ENCODE data around the gene PDC. TPM values are rescaled to one million over a fixed set of nuclear protein-coding genes. Genes with fewer than 3 reads are reported as not detected.

Gene PDC
- polyA plus RNA-seq, 2 of the 4 experiments (the other 2 are of a cell fraction), result not detected

DNA sequence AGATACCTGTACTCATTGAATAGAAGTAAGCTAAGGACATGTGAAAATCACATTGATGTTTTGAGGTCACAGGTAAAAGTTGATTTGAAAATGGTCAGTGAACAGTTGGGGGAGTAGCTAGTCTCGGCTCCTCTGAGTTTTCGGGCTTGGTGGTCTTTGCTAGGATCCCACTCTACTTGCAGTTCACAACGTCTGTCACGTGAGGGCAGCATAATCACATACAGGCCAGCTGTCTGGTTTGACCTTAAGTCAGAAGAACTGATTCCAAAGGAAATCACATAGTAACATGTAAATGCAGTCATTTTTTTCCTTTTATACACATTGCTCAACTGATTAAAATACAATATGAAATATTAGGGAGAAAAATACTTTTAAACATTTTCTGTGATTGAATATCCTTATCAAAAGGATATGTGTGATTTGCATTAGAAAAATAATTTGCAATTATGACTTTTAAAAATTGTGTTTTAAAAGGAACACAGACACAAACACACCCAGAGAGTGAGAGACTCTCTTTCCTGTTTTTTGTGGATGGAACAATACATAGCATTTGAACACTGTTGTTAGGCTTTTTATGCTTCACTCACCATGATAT lies 21.8 kb upstream of the PDC start:
- peak; percentile 99 for FAIRE-seq
- H3K27ac ChIP-seq, result peak overlapping the region; percentile 17 to 38; a peak in 5 of 6 replicates
- TF ChIP-seq SMC3 (IDR thresholded peaks at IDR 0.05) (peak; percentile 98), KDM5A (IDR thresholded peaks at IDR 0.05) (0 out of 2 replicates have a peak, but pooled peaks have one; percentile 25), CEBPB (IDR thresholded peaks at IDR 0.05) (peak in 1 of 2 experiments; percentile 26; a peak in 1 of 4 replicates), TFCP2L1 (CRISPR knock-in tag; IDR thresholded peaks at IDR 0.05) (no peak), RAD21 (conservative IDR thresholded peaks at IDR 0.05 in 1 of 2, IDR thresholded peaks at IDR 0.05 in 1 of 2) (peak; percentile 99 to 100)
- TF ChIP-seq, protein P1, sequence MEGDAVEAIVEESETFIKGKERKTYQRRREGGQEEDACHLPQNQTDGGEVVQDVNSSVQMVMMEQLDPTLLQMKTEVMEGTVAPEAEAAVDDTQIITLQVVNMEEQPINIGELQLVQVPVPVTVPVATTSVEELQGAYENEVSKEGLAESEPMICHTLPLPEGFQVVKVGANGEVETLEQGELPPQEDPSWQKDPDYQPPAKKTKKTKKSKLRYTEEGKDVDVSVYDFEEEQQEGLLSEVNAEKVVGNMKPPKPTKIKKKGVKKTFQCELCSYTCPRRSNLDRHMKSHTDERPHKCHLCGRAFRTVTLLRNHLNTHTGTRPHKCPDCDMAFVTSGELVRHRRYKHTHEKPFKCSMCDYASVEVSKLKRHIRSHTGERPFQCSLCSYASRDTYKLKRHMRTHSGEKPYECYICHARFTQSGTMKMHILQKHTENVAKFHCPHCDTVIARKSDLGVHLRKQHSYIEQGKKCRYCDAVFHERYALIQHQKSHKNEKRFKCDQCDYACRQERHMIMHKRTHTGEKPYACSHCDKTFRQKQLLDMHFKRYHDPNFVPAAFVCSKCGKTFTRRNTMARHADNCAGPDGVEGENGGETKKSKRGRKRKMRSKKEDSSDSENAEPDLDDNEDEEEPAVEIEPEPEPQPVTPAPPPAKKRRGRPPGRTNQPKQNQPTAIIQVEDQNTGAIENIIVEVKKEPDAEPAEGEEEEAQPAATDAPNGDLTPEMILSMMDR (IDR thresholded peaks at IDR 0.05), result peak; percentile 98
- TF ChIP-seq, protein P2, sequence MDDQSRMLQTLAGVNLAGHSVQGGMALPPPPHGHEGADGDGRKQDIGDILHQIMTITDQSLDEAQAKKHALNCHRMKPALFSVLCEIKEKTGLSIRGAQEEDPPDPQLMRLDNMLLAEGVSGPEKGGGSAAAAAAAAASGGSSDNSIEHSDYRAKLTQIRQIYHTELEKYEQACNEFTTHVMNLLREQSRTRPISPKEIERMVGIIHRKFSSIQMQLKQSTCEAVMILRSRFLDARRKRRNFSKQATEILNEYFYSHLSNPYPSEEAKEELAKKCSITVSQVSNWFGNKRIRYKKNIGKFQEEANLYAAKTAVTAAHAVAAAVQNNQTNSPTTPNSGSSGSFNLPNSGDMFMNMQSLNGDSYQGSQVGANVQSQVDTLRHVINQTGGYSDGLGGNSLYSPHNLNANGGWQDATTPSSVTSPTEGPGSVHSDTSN (IDR thresholded peaks at IDR 0.05), result no peak
- TF ChIP-seq, protein P3, sequence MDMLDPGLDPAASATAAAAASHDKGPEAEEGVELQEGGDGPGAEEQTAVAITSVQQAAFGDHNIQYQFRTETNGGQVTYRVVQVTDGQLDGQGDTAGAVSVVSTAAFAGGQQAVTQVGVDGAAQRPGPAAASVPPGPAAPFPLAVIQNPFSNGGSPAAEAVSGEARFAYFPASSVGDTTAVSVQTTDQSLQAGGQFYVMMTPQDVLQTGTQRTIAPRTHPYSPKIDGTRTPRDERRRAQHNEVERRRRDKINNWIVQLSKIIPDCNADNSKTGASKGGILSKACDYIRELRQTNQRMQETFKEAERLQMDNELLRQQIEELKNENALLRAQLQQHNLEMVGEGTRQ (IDR thresholded peaks at IDR 0.05), result peak; percentile 42
- ATAC-seq, result peak; percentile 83 to 90
- POLR2A ChIA-PET, result no interaction called here
- CTCF ChIA-PET, result interaction anchor here (0.6 to 2.1 kb wide), 36 partner anchors 10 to 508 kb away, joined by 3 to 15 read pairs (median 4); partner anchors contain the start of gene PTGS2
- peak; percentile 41 to 77 for DNase-seq (ENCODE audit: low read depth in 1 of 2, low spot score in 1 of 2)
- no peaks in the 10 kb centered on the region for H3K9me3 ChIP-seq
- H3K4me1 ChIP-seq, result peaks cover 23% of the 10 kb centered on the region; the same call in 2 of the 3 replicates
- H3K4me2 ChIP-seq, result peak overlapping the region; percentile 30; the same call in 1 of the 3 replicates
- WGBS (ENCODE audit: missing lambda C conversion rate), result 0% methylated on average over 4 of the region's 4 CpGs
- no peak overlapping the region for H3K4me3 ChIP-seq

DNA sequence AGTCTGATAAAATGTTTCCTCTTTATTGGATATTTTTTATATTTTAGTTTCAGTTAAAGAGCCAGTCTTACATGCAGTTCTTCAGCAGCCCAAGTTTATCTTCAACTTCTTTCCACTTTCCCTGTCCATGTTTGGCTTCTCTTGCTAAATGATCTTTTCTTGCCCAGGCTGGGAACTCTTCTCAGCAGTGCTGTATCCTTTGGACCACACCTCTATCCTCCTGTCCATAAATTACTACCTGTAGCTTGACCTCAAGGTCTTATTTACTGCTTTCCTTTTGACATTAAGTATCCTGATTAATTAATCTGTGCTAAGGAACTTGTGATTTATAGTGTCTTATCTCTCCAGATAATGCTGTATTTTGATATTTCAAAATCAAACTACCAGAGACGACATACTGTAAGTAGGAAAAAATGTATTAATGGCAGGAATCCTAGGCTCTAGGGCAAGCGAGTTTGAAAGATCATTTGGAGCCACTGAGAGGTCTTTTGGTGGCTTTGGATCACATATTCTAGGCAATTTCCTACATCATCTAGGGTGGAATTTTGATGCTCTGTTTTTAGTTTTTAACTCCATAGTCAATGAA lies 20.5 kb upstream of the PDC start:
- TF ChIP-seq, protein P4, sequence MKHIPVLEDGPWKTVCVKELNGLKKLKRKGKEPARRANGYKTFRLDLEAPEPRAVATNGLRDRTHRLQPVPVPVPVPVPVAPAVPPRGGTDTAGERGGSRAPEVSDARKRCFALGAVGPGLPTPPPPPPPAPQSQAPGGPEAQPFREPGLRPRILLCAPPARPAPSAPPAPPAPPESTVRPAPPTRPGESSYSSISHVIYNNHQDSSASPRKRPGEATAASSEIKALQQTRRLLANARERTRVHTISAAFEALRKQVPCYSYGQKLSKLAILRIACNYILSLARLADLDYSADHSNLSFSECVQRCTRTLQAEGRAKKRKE (CRISPR knock-in tag; IDR thresholded peaks at IDR 0.05; ENCODE audit: low read depth), result no peak
- TF ChIP-seq KDM5A (IDR thresholded peaks at IDR 0.05), result no peak
- TF ChIP-seq FOSB (CRISPR knock-in tag; IDR thresholded peaks at IDR 0.05), result no peak
- TF ChIP-seq JUN (IDR thresholded peaks at IDR 0.05), result no peak
- no peak for TF ChIP-seq RAD21 (conservative IDR thresholded peaks at IDR 0.05 in 1 of 2, IDR thresholded peaks at IDR 0.05 in 1 of 2)
- no peak for TF ChIP-seq NR3C1 (IDR thresholded peaks at IDR 0.05)
- TF ChIP-seq, protein P5, sequence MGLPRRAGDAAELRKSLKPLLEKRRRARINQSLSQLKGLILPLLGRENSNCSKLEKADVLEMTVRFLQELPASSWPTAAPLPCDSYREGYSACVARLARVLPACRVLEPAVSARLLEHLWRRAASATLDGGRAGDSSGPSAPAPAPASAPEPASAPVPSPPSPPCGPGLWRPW (IDR thresholded peaks at IDR 0.05), result no peak
- no peak for TF ChIP-seq CHD4 (IDR thresholded peaks at IDR 0.05; ENCODE audit: borderline replicate concordance)
- no peak for TF ChIP-seq RCOR1 (IDR thresholded peaks at IDR 0.05; ENCODE audit: low read depth, low read length)
- ATAC-seq, result no peak
- no peak overlapping the region for H3K4me2 ChIP-seq
- H3K27ac ChIP-seq, result peak overlapping the region in 1 of 2 experiments; percentile 15; a peak in 1 of 6 replicates
- DNase-seq (ENCODE audit: low read depth in 1 of 2, low spot score in 1 of 2), result no peak
- H3K4me3 ChIP-seq, result no peak overlapping the region
- 81% methylated on average over 2 of the region's 2 CpGs for WGBS (ENCODE audit: missing lambda C conversion rate)
- peaks cover 16% of the 10 kb centered on the region; the same call in 2 of the 3 replicates for H3K4me1 ChIP-seq
- FAIRE-seq, result no peak
- CTCF ChIA-PET, result interaction anchor here (1.1 to 2.1 kb wide), 5 partner anchors 8 to 509 kb away, joined by 3 to 10 read pairs (median 7); no protein-coding TSS in a partner anchor
- POLR2A ChIA-PET, result no interaction called here
- H3K9me3 ChIP-seq, result no peaks in the 10 kb centered on the region

DNA sequence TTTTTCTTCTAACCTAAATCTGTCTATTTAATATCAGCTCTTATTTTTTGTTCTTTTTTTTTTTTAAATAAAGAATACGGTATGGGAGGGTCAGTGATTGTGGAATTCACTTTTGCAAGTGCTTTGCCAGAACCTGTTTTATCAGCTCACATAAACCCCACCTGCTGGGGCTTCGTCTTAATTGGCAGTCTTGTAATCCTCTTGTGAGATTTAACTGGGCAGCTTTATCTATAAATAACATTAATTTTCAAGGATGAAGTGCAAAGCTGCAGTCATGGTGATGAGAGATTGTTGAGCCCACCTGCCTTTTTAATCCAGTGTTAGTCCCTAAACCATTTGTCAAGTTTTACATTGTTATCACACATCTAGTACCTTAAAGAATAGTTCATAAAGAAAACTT lies 18.2 kb upstream of the PDC start:
- FAIRE-seq, result no peak
- no peak overlapping the region for H3K27ac ChIP-seq
- no peak for ATAC-seq
- TF ChIP-seq POLR2A (IDR thresholded peaks at IDR 0.05; ENCODE audit: low read length), result no peak
- TF ChIP-seq RNF2 (IDR thresholded peaks at IDR 0.05; ENCODE audit: borderline replicate concordance, low read depth), result no peak
- TF ChIP-seq GATA3 (IDR thresholded peaks at IDR 0.05; ENCODE audit: borderline replicate concordance), result no peak
- no peak for TF ChIP-seq FOSB (CRISPR knock-in tag; IDR thresholded peaks at IDR 0.05)
- no peak for TF ChIP-seq RCOR1 (IDR thresholded peaks at IDR 0.05; ENCODE audit: low read depth, low read length)
- TF ChIP-seq HDAC2 (IDR thresholded peaks at IDR 0.05), result no peak
- TF ChIP-seq, protein P1 (IDR thresholded peaks at IDR 0.05), result no peak
- TF ChIP-seq PHF8 (IDR thresholded peaks at IDR 0.05; ENCODE audit: borderline replicate concordance, low read depth), result no peak
- TF ChIP-seq MYC (IDR thresholded peaks at IDR 0.05; ENCODE audit: borderline replicate concordance, low read length), result no peak
- no peak for TF ChIP-seq HOXB13 (CRISPR knock-in tag; IDR thresholded peaks at IDR 0.05; ENCODE audit: low read depth)
- no peak for TF ChIP-seq CHD4 (IDR thresholded peaks at IDR 0.05; ENCODE audit: borderline replicate concordance)
- ChIA-PET CTCF (interaction anchor here (0.7 to 2.1 kb wide), 4 partner anchors 9 to 507 kb away, joined by 3 to 10 read pairs (median 6); no protein-coding TSS in a partner anchor), POLR2A (no interaction called here)
- no peak overlapping the region for H3K4me2 ChIP-seq
- H3K9me3 ChIP-seq, result no peaks in the 10 kb centered on the region
- no peak overlapping the region for H3K4me3 ChIP-seq
- DNase-seq (ENCODE audit: low read depth in 1 of 2, low spot score in 1 of 2), result no peak
- peaks cover 16% of the 10 kb centered on the region; the same call in 2 of the 3 replicates for H3K4me1 ChIP-seq
- 80% methylated on average over 2 of the region's 2 CpGs for WGBS (ENCODE audit: missing lambda C conversion rate)
